Prostate gland (tissue), 2 donors: Measurements from ENCODE around the gene KLRC3. TPM values are rescaled to one million over a fixed set of nuclear protein-coding genes. Genes with fewer than 3 reads are reported as not detected.
"Not testable (repeated sequence)": the region's sequence is repeated elsewhere in the genome, so short reads cannot be mapped to it uniquely, and the experiment has no call there.

ENCODE experiments used
- DNase-seq: peaks from one replicate; pipeline ENCODE4 v3.0.0-alpha.2; 2019; ENCODE audit warnings: low spot score
- H3K27ac ChIP-seq, 2 donors: fragments of 200-600 bp; sonication (generic); 2 replicates each; pipeline ENCODE4 v1.5.1; 2017 to 2019
- H3K27me3 ChIP-seq: fragments of 200-600 bp; sonication (generic); replicated peaks from 2 replicates; pipeline ENCODE4 v1.5.1; 2019; ENCODE audit not compliant: insufficient read depth
- H3K36me3 ChIP-seq, 2 donors: fragments of 200-600 bp; sonication (generic); 1 replicate in 1 of 2; 2 replicates in 1 of 2; pipeline versions ENCODE4 v1.5.1 to v1.8.1; 2017 to 2019
- H3K4me1 ChIP-seq: fragments of 200-600 bp; sonication (generic); replicated peaks from 2 replicates; pipeline ENCODE4 v1.5.1; 2019
- H3K4me3 ChIP-seq, 2 donors: fragments of 200-600 bp; sonication (generic); 2 replicates each; pipeline ENCODE4 v1.5.1; 2017 to 2019
- H3K9me3 ChIP-seq: fragments of 200-600 bp; sonication (generic); 2 replicates; pipeline ENCODE4 v1.5.1; 2017
- POLR2A ChIP-seq: fragments of 450-650 bp; IDR thresholded peaks from one replicate; pipeline ENCODE4 v1.6.1; 2016; ENCODE audit warnings: antibody characterized with exemption, mild to moderate bottlenecking
- POLR2AphosphoS5 ChIP-seq: sonication (generic); formaldehyde crosslinking; IDR thresholded peaks from one replicate; pipeline ENCODE4 v1.6.1; 2017; ENCODE audit warnings: antibody characterized with exemption
- WGBS: methylation state at CpG from one replicate; pipeline ENCODE4 v1.1.5; 2018; 5-methylcytosine and 5-hydroxymethylcytosine counted together
- intact Hi-C: fragments of 100-400 bp; cut with DNase I; formaldehyde crosslinking; loops from one replicate; pipeline ENCODE4 v1.14.2; 2022
- total RNA-seq, 2 donors: library from RNA; depleted of rRNA; stranded (reverse); fragments of >200 nt; gene quantifications; one replicate each; pipeline ENCODE4 v1.1.0, GENCODE V29; 2016
- TF ChIP-seq, protein P1 (sequence below), 4 experiments: fragments of 200-600 bp in 2 of 4; fragments of 450-650 bp in 2 of 4; sonication (generic) in 2 of 4; IDR thresholded peaks; 1 replicate in 3 of 4; 2 replicates in 1 of 4; pipeline ENCODE4 v1.5.1; 2016 to 2019; ENCODE audit warnings: antibody characterized with exemption in 4 of 4, mild to moderate bottlenecking in 2 of 4, moderate library complexity in 2 of 4

KLRC3 gene
- total RNA-seq, 2 donors from 2014 or later = not detected

DNA sequence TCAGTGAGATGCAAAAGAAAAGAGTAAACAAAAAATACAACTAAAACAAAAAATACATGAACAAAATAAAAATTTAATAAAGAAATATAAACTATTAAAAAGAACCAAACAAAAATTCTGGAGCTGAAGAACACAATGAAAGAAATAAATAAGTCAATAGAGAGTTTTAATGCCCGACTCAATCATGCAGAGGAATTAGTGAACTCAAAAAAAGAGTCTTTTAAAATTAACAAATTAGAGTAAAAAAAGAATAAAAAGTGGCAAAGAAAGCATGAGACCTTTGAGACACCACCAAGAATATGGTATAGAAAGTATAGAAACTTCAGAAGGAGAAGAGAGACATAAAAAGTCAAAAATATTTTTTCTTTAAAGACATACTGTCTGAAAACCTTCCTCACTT lies 35.4 kb upstream of the KLRC3 start:
- no peak for TF ChIP-seq POLR2AphosphoS5
- TF ChIP-seq, protein P1, sequence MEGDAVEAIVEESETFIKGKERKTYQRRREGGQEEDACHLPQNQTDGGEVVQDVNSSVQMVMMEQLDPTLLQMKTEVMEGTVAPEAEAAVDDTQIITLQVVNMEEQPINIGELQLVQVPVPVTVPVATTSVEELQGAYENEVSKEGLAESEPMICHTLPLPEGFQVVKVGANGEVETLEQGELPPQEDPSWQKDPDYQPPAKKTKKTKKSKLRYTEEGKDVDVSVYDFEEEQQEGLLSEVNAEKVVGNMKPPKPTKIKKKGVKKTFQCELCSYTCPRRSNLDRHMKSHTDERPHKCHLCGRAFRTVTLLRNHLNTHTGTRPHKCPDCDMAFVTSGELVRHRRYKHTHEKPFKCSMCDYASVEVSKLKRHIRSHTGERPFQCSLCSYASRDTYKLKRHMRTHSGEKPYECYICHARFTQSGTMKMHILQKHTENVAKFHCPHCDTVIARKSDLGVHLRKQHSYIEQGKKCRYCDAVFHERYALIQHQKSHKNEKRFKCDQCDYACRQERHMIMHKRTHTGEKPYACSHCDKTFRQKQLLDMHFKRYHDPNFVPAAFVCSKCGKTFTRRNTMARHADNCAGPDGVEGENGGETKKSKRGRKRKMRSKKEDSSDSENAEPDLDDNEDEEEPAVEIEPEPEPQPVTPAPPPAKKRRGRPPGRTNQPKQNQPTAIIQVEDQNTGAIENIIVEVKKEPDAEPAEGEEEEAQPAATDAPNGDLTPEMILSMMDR (IDR thresholded peaks at IDR 0.05) = no peak
- no peak for TF ChIP-seq POLR2A

DNA sequence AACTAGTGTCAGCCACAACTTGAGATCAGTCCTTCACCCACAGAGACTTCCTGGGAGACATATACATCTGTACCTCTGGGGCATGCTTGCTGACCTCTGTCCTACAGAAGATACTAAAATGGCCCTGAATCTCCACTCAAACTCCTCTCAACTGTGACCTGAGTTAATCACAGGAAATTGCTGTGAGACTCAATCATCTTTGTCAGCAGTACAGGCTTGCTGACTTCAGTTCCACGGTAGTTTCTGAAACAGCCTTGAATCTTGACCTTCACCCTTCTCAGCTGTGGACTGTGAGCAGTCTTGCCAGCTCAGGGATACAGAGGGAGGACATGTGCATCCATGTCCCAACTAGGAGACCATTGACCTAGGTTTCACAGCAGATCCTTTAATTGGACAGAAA lies 34.1 kb upstream of the KLRC3 start:
- Histone ChIP-seq H3K27me3 (no peaks in the 10 kb centered on the region), H3K27ac (no peak overlapping the region), H3K36me3 (no peaks in the 10 kb centered on the region), H3K4me3 (no peak overlapping the region), H3K4me1 (no peaks in the 10 kb centered on the region), H3K9me3 (no peaks in the 10 kb centered on the region)
- DNase-seq = no peak
- intact Hi-C loops = no loop called here
- TF ChIP-seq, protein P1 (IDR thresholded peaks at IDR 0.05) = no peak
- TF ChIP-seq POLR2A (no peak), POLR2AphosphoS5 (no peak)
- WGBS = 41% methylated on average over 1 of the region's 1 CpG

More for the DNA sequence above, 35.4 kb upstream of the KLRC3 start:
- H3K4me1 ChIP-seq = no peaks in the 10 kb centered on the region
- H3K36me3 ChIP-seq = no peaks in the 10 kb centered on the region
- H3K27ac ChIP-seq = no peak overlapping the region
- no peaks in the 10 kb centered on the region for H3K9me3 ChIP-seq
- 97% methylated on average over 1 of the region's 1 CpG for WGBS
- H3K4me3 ChIP-seq = no peak overlapping the region
- intact Hi-C loops = no loop called here
- DNase-seq = no peak
- no peaks in the 10 kb centered on the region for H3K27me3 ChIP-seq

DNA sequence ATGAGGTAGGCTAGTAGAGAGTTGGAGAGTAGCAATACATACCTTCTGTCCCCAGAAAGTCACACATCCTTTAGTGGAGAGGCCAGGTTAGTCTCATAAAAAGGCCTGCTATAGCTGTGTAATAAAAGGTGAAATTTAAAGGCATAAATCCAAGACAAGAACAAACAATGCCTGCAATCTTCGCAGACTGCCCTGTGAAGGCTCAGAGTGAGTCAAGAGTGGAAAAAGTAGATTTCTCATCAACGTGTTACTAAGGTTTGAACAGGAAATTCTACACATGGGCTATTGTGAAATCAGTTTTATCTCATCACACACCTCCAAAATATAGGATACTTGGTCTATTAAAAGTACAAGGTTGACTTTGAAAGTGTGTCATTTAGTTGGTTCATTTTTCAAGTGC lies 32.8 kb upstream of the KLRC3 start, which contains the start of gene KLRC1:
Gene KLRC1, minus strand, starts transcription at position 222 of the 400 bp plus-strand sequence. CDS start 2,221 bp downstream, outside the sequence.
- WGBS = 23% methylated on average over 2 of the region's 2 CpGs
- Histone ChIP-seq H3K4me1 (no peaks in the 10 kb centered on the region), H3K36me3 (no peaks in the 10 kb centered on the region), H3K9me3 (no peaks in the 10 kb centered on the region), H3K4me3 (no peak within 1 kb of the TSS), H3K27ac (no peak within 1 kb of the TSS), H3K27me3 (no peaks in the 10 kb centered on the region)
- intact Hi-C loops = no loop called here
- no peak for DNase-seq
- TF ChIP-seq POLR2A = no peak

DNA sequence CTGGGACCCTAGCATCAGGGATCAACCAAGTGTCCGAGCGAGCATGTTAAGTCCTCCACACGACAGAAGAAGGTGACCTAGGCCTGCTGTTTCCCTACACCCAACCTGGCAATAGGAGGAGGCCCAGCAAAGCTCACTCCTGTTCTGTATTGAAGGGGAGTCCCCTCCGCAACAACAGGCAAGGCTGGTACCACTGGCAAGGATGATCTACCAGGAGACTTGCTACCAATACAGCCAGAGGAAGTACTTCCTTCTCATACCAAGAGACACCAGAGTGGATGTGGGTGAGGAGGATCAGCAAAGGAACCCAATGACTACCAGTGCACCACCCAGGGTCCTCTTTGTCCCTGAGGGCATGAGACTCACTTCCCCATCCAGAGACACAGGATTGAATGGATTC lies 27.8 kb upstream of the KLRC3 start:
- WGBS = 97% methylated on average over 4 of the region's 4 CpGs
- no peaks in the 10 kb centered on the region for H3K4me1 ChIP-seq
- no peaks in the 10 kb centered on the region for H3K9me3 ChIP-seq
- H3K36me3 ChIP-seq = no peaks in the 10 kb centered on the region
- H3K27ac ChIP-seq = no peak overlapping the region
- TF ChIP-seq, protein P1 (IDR thresholded peaks at IDR 0.05) = no peak
- TF ChIP-seq POLR2A = no peak
- no peak for TF ChIP-seq POLR2AphosphoS5
- DNase-seq = no peak
- intact Hi-C loops = no loop called here
- no peaks in the 10 kb centered on the region for H3K27me3 ChIP-seq
- H3K4me3 ChIP-seq = no peak overlapping the region

DNA sequence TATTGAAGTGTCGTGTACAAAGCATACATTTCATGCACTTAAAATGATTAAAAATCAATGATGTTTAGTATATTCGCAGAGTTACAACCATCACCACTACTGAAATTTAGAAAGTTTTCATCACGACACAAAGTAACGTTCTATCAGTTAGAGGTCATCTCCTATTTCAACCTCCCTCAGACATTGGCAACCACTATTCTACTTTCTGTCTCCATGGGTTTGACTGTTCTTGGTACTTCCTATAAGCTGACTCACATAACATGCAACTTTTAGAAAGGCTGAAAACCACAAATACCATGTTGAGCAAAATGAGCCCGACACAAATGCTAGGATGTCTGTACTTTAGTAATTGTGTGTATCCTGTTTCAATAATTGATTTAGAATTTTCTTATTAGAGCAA lies 25.7 kb upstream of the KLRC3 start:
- intact Hi-C loops, DNase-seq, H3K27ac ChIP-seq, H3K36me3 ChIP-seq, H3K27me3 ChIP-seq, H3K4me3 ChIP-seq, H3K9me3 ChIP-seq, H3K4me1 ChIP-seq: not testable (repeated sequence)
- WGBS = 86% methylated on average over 5 of the region's 5 CpGs

DNA sequence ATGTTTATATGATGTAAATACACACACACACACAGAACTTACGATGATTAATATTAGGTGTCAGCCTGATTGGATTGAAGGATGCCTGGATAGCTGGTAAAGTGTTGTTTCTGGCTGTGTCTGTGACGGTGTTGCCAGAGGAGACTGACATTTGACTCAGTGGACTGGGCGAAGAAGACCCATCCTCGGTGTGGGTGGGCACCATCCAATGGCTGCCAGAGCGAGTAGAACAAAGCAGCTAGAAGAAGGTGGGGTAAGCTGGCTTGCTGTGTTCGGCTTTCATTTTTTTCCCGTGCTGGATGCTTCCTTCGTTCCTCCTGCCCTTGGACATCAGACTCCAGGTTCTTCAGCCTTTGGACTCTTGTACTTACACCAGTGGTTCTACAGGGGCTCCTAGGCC lies 20.7 kb upstream of the KLRC3 start:
- WGBS = 96% methylated on average over 8 of the region's 8 CpGs

DNA sequence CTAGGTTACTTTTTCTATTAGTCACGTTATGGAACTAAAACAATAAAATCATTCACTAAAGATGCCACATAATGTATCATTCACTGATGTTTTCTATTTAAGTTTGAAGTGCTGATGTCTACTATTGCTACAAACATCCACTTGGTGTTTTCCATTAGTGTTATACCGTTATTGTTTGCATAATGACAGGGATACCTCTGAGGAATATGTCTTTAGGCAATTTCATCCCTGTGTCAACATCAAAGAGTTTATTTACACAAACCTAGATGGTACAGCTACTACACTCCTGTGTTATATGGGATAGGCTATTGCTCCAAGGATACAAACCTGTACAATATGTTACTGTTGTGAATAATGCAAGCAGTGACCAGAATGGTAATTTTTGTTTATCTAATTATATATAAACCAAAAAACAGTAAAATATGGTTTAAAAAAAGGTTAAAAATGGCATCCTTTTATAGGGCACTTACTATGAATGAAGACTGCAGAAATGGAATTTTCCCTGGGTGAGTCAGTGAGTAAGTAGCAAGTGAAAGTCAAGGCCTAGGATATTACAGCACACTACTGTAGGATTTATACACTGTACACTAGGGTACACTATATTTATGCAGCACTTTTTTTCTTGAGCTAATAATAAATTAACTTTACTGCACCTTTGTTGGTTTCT lies 19.3 kb upstream of the KLRC3 start:
- H3K27me3 ChIP-seq, H3K36me3 ChIP-seq, H3K4me1 ChIP-seq, H3K4me3 ChIP-seq, H3K9me3 ChIP-seq, intact Hi-C loops, DNase-seq, H3K27ac ChIP-seq: not testable (repeated sequence)
- 43% methylated on average over 2 of the region's 2 CpGs for WGBS

More for the DNA sequence above, 20.7 kb upstream of the KLRC3 start:
- H3K36me3 ChIP-seq, intact Hi-C loops, DNase-seq, H3K27me3 ChIP-seq, H3K27ac ChIP-seq, H3K4me1 ChIP-seq, H3K9me3 ChIP-seq, H3K4me3 ChIP-seq: not testable (repeated sequence)

DNA sequence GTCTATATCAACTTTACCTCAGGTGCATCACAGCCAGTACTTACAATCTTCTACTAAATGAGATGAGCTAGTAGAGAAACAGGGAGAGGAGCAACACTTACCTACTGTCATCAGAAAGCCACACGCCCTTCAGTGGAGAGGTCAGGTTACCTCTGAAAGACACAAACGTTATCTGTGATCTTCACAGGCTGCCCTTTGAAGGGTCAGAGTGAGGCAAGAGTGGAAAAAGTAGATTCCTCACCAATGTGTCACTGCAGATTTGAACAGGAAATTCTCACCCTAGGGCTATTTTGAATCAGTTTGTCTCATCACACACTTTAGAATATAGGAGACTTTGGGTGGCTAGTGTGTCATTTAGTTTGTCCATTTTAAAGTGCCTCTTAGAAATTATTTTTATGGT lies 17.2 kb upstream of the KLRC3 start:
- H3K27ac ChIP-seq, H3K9me3 ChIP-seq, H3K4me1 ChIP-seq, H3K27me3 ChIP-seq, DNase-seq, H3K4me3 ChIP-seq, H3K36me3 ChIP-seq, intact Hi-C loops: not testable (repeated sequence)
- WGBS = 36% methylated on average over 2 of the region's 2 CpGs

DNA sequence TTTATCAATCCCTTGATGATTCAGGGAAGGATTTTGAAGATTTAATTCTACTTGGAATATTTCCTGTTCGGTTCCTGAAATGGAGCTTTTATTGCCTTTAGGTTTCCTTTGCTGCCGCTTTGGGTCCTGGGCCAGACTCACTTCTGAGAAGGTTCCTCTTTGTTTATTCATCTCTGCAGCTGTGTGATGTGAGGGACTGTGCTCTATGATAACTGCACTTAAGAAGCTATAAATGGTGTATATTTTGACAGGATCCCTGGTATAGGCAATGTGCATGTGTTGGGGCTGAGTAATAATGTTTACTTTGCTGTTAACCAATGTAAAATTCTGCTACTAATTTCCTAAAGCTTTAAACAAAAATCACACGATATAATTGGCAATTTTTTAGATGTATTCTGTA lies 15.4 kb upstream of the KLRC3 start, which contains the start of gene KLRC2:
Gene KLRC2, minus strand, starts transcription at position 195 of the 400 bp plus-strand sequence. Its CDS starts 24 bp downstream, at position 171.
- H3K27ac ChIP-seq, H3K4me3 ChIP-seq, H3K9me3 ChIP-seq, H3K36me3 ChIP-seq, intact Hi-C loops, H3K4me1 ChIP-seq, H3K27me3 ChIP-seq: not testable (repeated sequence)
- DNase-seq = peak; percentile 43
- WGBS = 12% methylated on average over 3 of the region's 3 CpGs
